Measurements from ENCODE around the gene ANKS6.

DNA sequence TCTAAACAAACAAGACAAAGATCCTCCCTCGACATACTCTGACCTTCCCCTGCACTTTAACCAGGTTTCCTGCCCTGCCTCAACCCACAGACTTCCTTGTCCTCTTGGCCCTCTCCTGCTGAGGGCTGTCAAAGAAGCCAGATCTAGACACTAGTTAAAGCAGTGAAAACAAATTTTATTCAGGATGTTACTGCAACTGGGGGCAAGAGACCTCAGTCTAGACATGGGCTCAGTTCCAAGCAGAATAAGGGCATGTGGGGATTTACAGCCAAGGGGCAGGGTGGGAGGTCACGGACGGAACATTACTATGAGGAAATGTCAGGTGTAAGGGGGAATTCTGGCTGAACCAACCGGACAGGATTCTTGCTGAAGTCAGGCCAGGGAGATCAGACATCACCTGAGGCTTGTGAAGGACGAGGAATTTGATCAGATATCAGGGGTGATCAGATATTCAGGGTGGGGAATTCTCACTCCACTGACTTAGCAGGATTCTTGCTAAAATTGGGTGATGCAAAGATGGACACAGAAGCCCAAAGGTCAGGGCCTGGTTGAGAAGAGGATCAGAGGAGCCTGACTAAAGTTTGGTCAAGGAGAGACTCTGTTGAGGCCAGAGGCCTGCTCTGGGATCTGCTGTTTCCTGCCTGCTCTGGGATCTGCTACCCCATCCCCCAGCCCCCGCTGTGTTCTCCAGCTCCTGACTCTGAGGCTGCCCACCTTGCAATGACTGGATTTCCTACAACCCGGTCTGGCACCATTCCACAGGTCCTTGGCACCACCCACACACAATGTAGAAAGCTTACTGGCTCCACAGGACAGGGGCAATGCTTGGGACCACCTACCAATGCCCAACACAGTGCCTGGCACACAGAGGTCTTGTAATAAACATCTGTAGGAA lies 109.1 kb downstream of the ANKS6 start:
- no peak for TF ChIP-seq POLR2AphosphoS5 (IDR thresholded peaks at IDR 0.05; ENCODE audit: low read depth, low read length)
- TF ChIP-seq, protein P1, sequence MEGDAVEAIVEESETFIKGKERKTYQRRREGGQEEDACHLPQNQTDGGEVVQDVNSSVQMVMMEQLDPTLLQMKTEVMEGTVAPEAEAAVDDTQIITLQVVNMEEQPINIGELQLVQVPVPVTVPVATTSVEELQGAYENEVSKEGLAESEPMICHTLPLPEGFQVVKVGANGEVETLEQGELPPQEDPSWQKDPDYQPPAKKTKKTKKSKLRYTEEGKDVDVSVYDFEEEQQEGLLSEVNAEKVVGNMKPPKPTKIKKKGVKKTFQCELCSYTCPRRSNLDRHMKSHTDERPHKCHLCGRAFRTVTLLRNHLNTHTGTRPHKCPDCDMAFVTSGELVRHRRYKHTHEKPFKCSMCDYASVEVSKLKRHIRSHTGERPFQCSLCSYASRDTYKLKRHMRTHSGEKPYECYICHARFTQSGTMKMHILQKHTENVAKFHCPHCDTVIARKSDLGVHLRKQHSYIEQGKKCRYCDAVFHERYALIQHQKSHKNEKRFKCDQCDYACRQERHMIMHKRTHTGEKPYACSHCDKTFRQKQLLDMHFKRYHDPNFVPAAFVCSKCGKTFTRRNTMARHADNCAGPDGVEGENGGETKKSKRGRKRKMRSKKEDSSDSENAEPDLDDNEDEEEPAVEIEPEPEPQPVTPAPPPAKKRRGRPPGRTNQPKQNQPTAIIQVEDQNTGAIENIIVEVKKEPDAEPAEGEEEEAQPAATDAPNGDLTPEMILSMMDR (IDR thresholded peaks at IDR 0.05), result no peak
- TF ChIP-seq, protein P2, sequence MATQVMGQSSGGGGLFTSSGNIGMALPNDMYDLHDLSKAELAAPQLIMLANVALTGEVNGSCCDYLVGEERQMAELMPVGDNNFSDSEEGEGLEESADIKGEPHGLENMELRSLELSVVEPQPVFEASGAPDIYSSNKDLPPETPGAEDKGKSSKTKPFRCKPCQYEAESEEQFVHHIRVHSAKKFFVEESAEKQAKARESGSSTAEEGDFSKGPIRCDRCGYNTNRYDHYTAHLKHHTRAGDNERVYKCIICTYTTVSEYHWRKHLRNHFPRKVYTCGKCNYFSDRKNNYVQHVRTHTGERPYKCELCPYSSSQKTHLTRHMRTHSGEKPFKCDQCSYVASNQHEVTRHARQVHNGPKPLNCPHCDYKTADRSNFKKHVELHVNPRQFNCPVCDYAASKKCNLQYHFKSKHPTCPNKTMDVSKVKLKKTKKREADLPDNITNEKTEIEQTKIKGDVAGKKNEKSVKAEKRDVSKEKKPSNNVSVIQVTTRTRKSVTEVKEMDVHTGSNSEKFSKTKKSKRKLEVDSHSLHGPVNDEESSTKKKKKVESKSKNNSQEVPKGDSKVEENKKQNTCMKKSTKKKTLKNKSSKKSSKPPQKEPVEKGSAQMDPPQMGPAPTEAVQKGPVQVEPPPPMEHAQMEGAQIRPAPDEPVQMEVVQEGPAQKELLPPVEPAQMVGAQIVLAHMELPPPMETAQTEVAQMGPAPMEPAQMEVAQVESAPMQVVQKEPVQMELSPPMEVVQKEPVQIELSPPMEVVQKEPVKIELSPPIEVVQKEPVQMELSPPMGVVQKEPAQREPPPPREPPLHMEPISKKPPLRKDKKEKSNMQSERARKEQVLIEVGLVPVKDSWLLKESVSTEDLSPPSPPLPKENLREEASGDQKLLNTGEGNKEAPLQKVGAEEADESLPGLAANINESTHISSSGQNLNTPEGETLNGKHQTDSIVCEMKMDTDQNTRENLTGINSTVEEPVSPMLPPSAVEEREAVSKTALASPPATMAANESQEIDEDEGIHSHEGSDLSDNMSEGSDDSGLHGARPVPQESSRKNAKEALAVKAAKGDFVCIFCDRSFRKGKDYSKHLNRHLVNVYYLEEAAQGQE (IDR thresholded peaks at IDR 0.05; ENCODE audit: insufficient read depth in 1 of 2, low read depth in 2 of 2, low read length in 1 of 2), result no peak
- TF ChIP-seq SIN3A (IDR thresholded peaks at IDR 0.05; ENCODE audit: borderline replicate concordance, insufficient read depth, low read depth, low read length), result no peak
